ENCODE data around the gene TSC2. TPM values are rescaled to one million over a fixed set of nuclear protein-coding genes. Genes with fewer than 3 reads are reported as not detected.

TSC2 gene
- total RNA-seq, 1 donor from 2014 or later, result 242 TPM

GRCh38 chr16:2042171-2042985 lies 5.4 kb upstream of the TSC2 start:
- H3K9me3 Mint-ChIP-seq, result no peaks in the 10 kb centered on the region
- H3K36me3 Mint-ChIP-seq, result peaks cover 2% of the 10 kb centered on the region
- no peak overlapping the region for H3K27ac Mint-ChIP-seq
- H3K27me3 Mint-ChIP-seq (ENCODE audit: low read depth), result no peaks in the 10 kb centered on the region
- no peak for DNase-seq (ENCODE audit: low spot score in 2 of 2, unreplicated experiment in 2 of 2)
- H3K4me1 Mint-ChIP-seq, result peaks cover 31% of the 10 kb centered on the region
- no peak overlapping the region for H3K4me3 Mint-ChIP-seq
- TF ChIP-seq CTCF (IDR thresholded peaks at IDR 0.05; ENCODE audit: unreplicated experiment), result no peak

- DNase-seq (ENCODE audit: low spot score in 2 of 2, unreplicated experiment in 2 of 2), result no peak
- Mint-ChIP-seq H3K27ac (peak overlapping the region; percentile 82), H3K4me3 (no peak overlapping the region), H3K36me3 (peaks cover 2% of the 10 kb centered on the region), H3K9me3 (no peaks in the 10 kb centered on the region), H3K4me1 (peaks cover 23% of the 10 kb centered on the region), H3K27me3 (ENCODE audit: low read depth) (no peaks in the 10 kb centered on the region)
- no peak for TF ChIP-seq CTCF (IDR thresholded peaks at IDR 0.05; ENCODE audit: unreplicated experiment)
Measured at GRCh38 chr16:2042986-2043666, 4.7 kb upstream of the TSC2 start.

GRCh38 chr16:2043667-2044451 lies 3.9 kb upstream of the TSC2 start:
- Mint-ChIP-seq H3K4me3 (no peak overlapping the region), H3K9me3 (no peaks in the 10 kb centered on the region), H3K36me3 (peaks cover 2% of the 10 kb centered on the region), H3K27ac (no peak overlapping the region), H3K4me1 (peaks cover 27% of the 10 kb centered on the region), H3K27me3 (ENCODE audit: low read depth) (no peaks in the 10 kb centered on the region)
- no peak for TF ChIP-seq CTCF (IDR thresholded peaks at IDR 0.05; ENCODE audit: unreplicated experiment)
- DNase-seq (ENCODE audit: low spot score in 2 of 2, unreplicated experiment in 2 of 2), result no peak

- Mint-ChIP-seq H3K27me3 (ENCODE audit: low read depth) (no peaks in the 10 kb centered on the region), H3K36me3 (peaks cover 2% of the 10 kb centered on the region), H3K4me1 (peaks cover 23% of the 10 kb centered on the region), H3K27ac (no peak overlapping the region), H3K9me3 (no peaks in the 10 kb centered on the region), H3K4me3 (no peak overlapping the region)
- no peak for TF ChIP-seq CTCF (IDR thresholded peaks at IDR 0.05; ENCODE audit: unreplicated experiment)
- DNase-seq (ENCODE audit: low spot score in 2 of 2, unreplicated experiment in 2 of 2), result no peak
Measured at GRCh38 chr16:2044541-2044940, 3.2 kb upstream of the TSC2 start.

GRCh38 chr16:2045965-2046892 lies 1.6 kb upstream of the TSC2 start:
- Mint-ChIP-seq H3K27me3 (ENCODE audit: low read depth) (no peaks in the 10 kb centered on the region), H3K4me3 (peak overlapping the region; percentile 84), H3K36me3 (peaks cover 5% of the 10 kb centered on the region), H3K4me1 (peaks cover 21% of the 10 kb centered on the region), H3K9me3 (no peaks in the 10 kb centered on the region), H3K27ac (no peak overlapping the region)
- no peak for TF ChIP-seq CTCF (IDR thresholded peaks at IDR 0.05; ENCODE audit: unreplicated experiment)
- no peak for DNase-seq (ENCODE audit: low spot score in 2 of 2, unreplicated experiment in 2 of 2)
